ENCODE data around the gene B4GALT5.
"Not testable (repeated sequence)": the region's sequence is repeated elsewhere in the genome, so short reads cannot be mapped to it uniquely, and the experiment has no call there.

The B4GALT5 gene

DNA sequence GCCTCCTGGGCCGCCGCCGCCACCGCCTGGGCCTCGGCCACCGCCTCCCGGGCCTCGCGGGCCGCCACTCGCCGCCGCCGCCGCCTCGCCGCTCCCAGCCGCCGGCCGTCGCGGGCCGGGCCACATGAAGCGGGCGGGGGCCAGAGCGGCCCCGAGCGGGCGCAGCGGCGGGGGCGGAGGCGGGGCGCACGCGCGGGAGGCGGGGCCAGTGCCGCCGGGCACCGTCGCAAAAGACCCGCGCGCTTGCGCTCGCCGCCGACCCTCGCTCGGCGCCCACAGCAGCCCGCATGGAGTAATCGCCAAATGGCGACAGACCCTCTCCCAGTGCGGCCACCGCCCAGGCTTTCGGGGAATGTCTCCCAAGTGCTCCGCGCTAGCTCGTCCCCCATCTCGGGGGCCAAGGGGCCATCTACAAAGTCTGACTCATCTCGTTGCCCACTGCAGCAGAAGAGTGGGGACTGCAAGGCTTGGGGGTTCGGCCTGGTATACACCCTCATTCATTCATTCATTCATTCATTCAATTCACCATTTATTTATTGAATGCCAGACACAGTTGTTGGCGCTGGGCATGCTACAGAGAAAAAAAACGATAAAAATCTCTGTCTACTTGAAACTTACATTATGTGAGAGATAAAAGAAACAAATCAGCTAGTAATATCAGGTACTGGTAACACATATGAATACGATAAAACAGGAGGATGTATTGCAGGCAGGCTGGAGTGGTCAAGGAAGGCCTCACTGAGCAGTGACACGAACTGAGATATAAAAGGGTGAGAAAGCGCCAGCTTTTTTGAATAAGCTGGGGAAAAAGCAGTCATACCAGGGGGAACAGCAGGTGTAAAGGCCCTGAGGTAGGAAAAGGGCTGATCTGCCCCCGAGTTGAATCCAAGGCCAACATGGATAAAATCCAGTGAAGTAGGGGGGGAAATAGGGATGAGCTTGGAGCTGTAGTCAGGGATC lies at the start of gene B4GALT5:
Gene B4GALT5 (minus strand): TSS at position 126 of the 960 bp plus-strand sequence. CDS start 188 bp downstream, outside the sequence.
- peak; percentile 24 to 28 for DNase-seq (ENCODE audit: low read depth in 2 of 2)

GRCh38 chr20:49762940-49763766 lies 49.5 kb upstream of the B4GALT5 start:
- DNase-seq (ENCODE audit: low read depth in 2 of 2): no peak

DNA sequence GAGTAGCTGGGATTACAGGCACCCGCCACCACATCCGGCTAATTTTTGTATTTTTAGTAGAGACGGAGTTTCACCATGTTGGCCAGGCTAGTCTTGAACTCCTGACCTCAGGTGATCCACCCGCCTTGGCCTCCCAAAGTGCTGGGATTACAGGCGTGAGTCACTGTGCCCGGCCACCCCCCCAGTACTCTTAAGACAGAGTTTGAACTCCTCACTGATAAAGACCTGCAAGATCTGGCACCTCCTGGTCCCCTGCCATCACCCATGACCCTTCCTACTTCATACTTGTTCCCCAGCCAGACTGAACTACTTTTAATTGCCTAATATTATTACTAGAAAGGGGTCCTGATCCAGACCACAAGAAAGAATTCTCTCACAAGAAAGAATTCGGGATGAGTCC lies 48.2 kb upstream of the B4GALT5 start:
- not testable (repeated sequence) for DNase-seq (ENCODE audit: low read depth in 2 of 2)

GRCh38 chr20:49759266-49759950 lies 45.7 kb upstream of the B4GALT5 start:
- DNase-seq (ENCODE audit: low read depth in 2 of 2): no peak

- DNase-seq (ENCODE audit: low read depth in 2 of 2): no peak
Measured at GRCh38 chr20:49758781-49759180, 45.1 kb upstream of the B4GALT5 start.

DNA sequence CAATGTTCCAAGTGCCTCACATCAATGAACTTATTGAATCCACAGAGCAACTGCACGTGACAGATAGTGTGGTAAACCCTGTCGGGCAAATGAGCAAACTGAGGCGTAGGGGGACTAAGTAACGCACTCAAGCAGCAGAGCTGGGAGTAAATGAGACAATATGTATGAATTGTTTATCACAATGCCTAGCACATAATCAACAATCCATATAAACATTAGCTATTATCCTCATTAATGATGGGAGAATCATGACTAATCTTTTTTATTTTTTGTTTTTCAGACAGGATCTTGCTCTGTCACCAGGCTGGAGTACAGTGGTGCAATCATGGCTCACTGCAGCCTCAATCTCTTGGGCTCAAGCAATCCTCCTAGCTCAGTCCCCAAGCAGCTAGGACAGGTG lies 43.9 kb upstream of the B4GALT5 start:
- no peak for DNase-seq (ENCODE audit: low read depth in 2 of 2)

DNA sequence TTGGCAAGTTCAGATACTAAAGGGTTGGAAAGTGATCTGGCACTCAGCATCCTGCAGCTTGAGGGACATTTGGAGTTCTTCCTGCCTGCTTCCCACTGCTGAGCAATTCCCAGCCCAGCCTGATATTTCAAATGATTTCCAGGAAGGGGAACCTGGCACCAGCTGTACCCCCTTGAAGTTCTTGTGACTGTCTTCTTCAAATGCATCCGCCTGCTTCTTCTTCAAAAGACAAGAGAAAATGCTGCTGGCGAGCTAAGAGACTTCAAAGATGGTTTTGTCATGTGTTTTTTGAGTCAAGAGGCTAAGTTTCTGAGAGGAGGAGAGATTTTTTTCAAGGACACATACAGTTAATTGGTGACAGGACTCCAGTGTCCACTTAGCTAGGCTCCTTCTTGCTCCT lies 42.6 kb upstream of the B4GALT5 start:
- no peak for DNase-seq (ENCODE audit: low read depth in 2 of 2)

DNA sequence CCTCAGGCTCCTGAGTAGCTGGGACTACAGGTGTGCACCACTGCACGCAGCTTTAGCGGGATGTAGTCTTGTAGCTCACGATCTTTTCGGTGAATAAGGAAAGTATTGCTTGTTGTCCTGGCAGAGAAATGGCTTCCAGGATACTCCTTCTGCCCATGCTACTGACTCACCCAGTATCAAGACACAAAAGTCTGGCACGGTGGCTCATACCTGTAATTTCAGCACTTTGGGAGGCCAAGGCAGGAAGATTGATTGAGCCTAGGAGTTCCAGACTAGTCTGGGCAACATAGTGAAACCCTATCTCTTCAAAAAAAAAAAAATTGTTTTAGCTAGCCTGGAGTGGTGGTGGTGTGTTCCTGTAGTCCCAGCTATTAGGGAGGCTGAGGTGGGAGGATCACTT lies 40.9 kb upstream of the B4GALT5 start:
- no peak for DNase-seq (ENCODE audit: low read depth in 2 of 2)

DNA sequence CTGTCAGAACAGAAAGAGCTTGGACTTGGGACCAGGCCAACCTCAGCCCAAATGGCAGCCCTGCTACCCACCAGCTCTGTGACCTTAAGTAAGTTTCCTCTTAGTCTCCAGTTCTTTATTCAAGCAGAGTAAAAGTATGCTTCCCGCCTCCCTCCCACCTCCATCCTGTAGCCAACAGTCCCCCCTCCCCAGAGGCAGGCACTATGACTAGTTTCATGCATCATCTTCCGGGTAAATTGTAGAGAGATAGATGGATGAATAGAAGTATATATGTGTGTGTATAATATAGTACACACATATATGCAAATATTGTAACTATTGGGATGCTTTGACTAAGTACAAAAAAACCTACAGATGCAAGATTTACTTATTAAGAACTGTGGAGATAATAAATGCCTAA lies 39.5 kb upstream of the B4GALT5 start:
- DNase-seq (ENCODE audit: low read depth in 2 of 2): no peak

GRCh38 chr20:49752201-49752903 lies 38.7 kb upstream of the B4GALT5 start:
- DNase-seq (ENCODE audit: low read depth in 2 of 2): no peak

GRCh38 chr20:49751397-49751736 lies 37.7 kb upstream of the B4GALT5 start:
- DNase-seq (ENCODE audit: low read depth in 2 of 2): no peak

GRCh38 chr20:49750611-49751396 lies 37.1 kb upstream of the B4GALT5 start:
- DNase-seq (ENCODE audit: low read depth in 2 of 2): no peak

- no peak for DNase-seq (ENCODE audit: low read depth in 2 of 2)
Measured at GRCh38 chr20:49749625-49750024, 35.9 kb upstream of the B4GALT5 start.

DNA sequence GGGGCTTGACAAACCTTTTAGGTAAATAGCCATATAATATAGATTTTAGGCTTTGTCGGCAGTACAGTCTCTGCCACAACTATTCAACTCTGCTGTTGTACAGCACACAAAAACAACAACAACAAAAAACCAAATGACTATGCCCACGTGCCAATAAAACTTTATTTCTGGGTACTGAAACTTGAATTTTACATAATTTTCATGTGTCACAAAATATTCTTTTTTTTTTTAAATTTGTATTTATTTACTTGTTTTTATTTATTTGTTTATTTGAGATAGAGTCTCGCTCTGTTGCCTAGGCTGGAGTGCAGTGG lies 34.8 kb upstream of the B4GALT5 start:
- no peak for DNase-seq (ENCODE audit: low read depth in 2 of 2)

- no peak for DNase-seq (ENCODE audit: low read depth in 2 of 2)
Measured at GRCh38 chr20:49747707-49748524, 34.2 kb upstream of the B4GALT5 start.

- no peak for DNase-seq (ENCODE audit: low read depth in 2 of 2)
Measured at GRCh38 chr20:49742948-49743347, 29.3 kb upstream of the B4GALT5 start.

DNA sequence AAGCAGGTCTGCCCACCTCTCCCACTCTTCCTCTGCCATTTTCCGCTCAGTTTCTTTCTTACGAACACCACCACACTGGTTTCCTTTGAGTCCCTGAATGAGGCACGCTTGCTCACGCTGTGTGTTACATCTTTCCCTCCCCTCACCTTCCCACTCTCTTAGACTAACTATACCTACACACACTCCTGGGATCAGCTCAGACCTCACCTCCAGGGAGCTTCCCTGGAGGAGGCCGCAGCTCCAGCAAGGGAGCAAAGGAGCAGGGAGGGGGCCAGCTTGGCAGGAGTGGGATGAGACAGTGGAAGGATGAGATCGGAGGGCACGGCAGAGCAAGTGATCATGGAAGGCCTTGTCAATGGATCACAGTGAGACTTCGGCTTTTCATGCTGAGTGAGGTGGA lies 28.3 kb upstream of the B4GALT5 start:
- DNase-seq (ENCODE audit: low read depth in 2 of 2): no peak

GRCh38 chr20:49740807-49741206 lies 27.1 kb upstream of the B4GALT5 start:
- no peak for DNase-seq (ENCODE audit: low read depth in 2 of 2)

DNA sequence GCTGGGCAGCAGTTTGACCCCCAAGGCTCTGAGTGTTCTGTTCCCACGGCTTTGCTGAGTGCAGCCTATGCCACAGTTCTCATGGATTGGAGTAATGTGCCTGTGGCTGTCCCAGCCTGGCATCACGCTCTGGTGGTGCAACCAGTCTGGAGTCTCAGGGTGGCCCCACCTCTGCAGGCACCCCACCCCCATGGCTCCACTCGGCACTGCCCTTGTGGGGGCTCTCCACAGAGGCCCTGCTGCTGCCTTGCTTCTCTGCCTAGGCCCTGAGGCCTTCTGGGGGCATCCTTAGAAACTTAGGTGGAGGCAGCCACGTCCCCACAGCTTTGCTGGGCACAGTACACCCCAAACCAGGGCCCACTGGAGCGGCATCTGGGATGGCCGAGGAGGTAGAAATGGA lies 25.4 kb upstream of the B4GALT5 start:
- no peak for DNase-seq (ENCODE audit: low read depth in 2 of 2)

DNA sequence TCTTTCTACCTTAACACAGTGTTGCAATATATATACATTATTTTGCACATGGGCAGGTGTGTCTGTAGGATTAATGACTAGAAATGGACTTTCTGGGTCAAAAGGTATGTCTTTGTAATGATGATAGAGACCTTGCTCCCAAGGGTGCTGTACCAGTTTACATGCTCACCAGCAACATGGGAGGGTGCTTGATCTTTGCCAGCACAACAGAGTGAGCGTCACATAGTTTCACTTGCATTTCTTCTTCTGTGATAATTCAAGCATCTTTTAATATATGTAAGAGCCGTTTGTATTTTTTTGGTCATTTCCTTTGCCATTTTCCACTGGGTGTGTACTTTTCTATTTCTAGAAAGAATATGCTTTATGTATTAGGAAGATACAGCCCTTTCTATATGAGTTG lies 23.6 kb upstream of the B4GALT5 start:
- no peak for DNase-seq (ENCODE audit: low read depth in 2 of 2)

Measured in stimulated activated CD8-positive, alpha-beta memory T cell treated with anti-CD3 and anti-CD28 coated beads, Interleukin-7, amount 100 ng/mL, for 1 hour (primary cell).